IMR-90 (cell line): ENCODE data around the gene UBE3B. TPM values are rescaled to one million over a fixed set of nuclear protein-coding genes. Genes with fewer than 3 reads are reported as not detected.
"Not testable (repeated sequence)": the region's sequence is repeated elsewhere in the genome, so short reads cannot be mapped to it uniquely, and the experiment has no call there.

ENCODE experiments used
- ATAC-seq: fragments of 200-7000 bp; cut with Tn5 transposase; 2 replicates; pipeline ENCODE4 v1.9.1; 2020; ENCODE audit warnings: low read depth, mild to moderate bottlenecking, moderate library complexity
- BruUV-seq: library from RNA; stranded (reverse); fragments of 400-500 nt; replicated peaks from 2 replicates; lab custom pipeline; 2021; lab: Mats Ljungman, UMichigan
- CTCF ChIA-PET: fragments of 300-600 bp; formaldehyde crosslinking; extraction: SDS; loops from one replicate; lab custom pipeline; 2021; ENCODE audit warnings: antibody characterized with exemption; lab: Yijun Ruan, JAX
- POLR2A ChIA-PET: fragments of 300-600 bp; sonication (Branson Sonifier 250); formaldehyde crosslinking; loops from one replicate; lab custom pipeline; 2022; ENCODE audit warnings: antibody characterized with exemption; ENCODE audit not compliant: unreplicated experiment; lab: Charles Lee
- DNase-seq: peaks from one replicate; pipeline ENCODE4 v3.0.0; 2013
- H2AFZ ChIP-seq: replicated peaks from 2 replicates; pipeline ENCODE3; 2013; ENCODE audit warnings: low read length, mild to moderate bottlenecking; ENCODE audit not compliant: poor library complexity
- H2AK5ac ChIP-seq: 2 replicates; pipeline ENCODE4 v1.6.1; 2013; ENCODE audit warnings: low read depth, low read length, inconsistent platforms
- H2AK9ac ChIP-seq: replicated peaks from 2 replicates; pipeline ENCODE3; 2013; ENCODE audit warnings: mild to moderate bottlenecking, low read depth, low read length, moderate library complexity; ENCODE audit not compliant: poor library complexity
- H2BK120ac ChIP-seq: 2 replicates; pipeline ENCODE4 v1.6.1; 2013; ENCODE audit warnings: low read depth, low read length, inconsistent platforms
- H2BK15ac ChIP-seq: 3 replicates; pipeline ENCODE4 v1.6.1; 2013; ENCODE audit warnings: low read depth, low read length, inconsistent platforms
- H2BK20ac ChIP-seq: 2 replicates; pipeline ENCODE4 v1.6.1; 2013; ENCODE audit warnings: low read depth, mild to moderate bottlenecking, inconsistent platforms, low read length, moderate library complexity
- H2BK5ac ChIP-seq: 2 replicates; pipeline ENCODE4 v1.6.1; 2013; ENCODE audit warnings: mild to moderate bottlenecking, low read depth, low read length, inconsistent platforms; ENCODE audit not compliant: poor library complexity, severe bottlenecking
- H3K14ac ChIP-seq: replicated peaks from 2 replicates; pipeline ENCODE4 v1.6.1; 2013; ENCODE audit warnings: low read depth, low read length, inconsistent platforms
- H3K18ac ChIP-seq: 2 replicates; pipeline ENCODE4 v1.6.1; 2013; ENCODE audit warnings: low read depth, low read length, control low read depth
- H3K23ac ChIP-seq: 2 replicates; pipeline ENCODE4 v1.6.1; 2013; ENCODE audit warnings: low read depth, low read length, inconsistent platforms
- H3K27ac ChIP-seq: 2 replicates; pipeline ENCODE4 v1.5.1; 2013; ENCODE audit warnings: mild to moderate bottlenecking, control low read depth, low read length; ENCODE audit not compliant: insufficient read depth
- H3K27me3 ChIP-seq: 2 replicates; pipeline ENCODE4 v1.6.1; 2013; ENCODE audit warnings: low read length; ENCODE audit not compliant: control insufficient read depth, insufficient read depth
- H3K36me3 ChIP-seq: 2 replicates; pipeline ENCODE4 v1.6.1; 2013; ENCODE audit warnings: low read length, mixed read lengths; ENCODE audit not compliant: control insufficient read depth, insufficient read depth
- H3K4ac ChIP-seq: 2 replicates; pipeline ENCODE4 v1.6.1; 2013; ENCODE audit warnings: low read depth, low read length, inconsistent platforms
- H3K4me1 ChIP-seq: 2 replicates; pipeline ENCODE4 v1.6.1; 2013; ENCODE audit warnings: low read length, mixed read lengths; ENCODE audit not compliant: control insufficient read depth, insufficient read depth
- H3K4me2 ChIP-seq: 2 replicates; pipeline ENCODE4 v1.6.1; 2013; ENCODE audit warnings: low read depth, mild to moderate bottlenecking, control low read depth, low read length, moderate library complexity
- H3K4me3 ChIP-seq: 2 replicates; pipeline ENCODE4 v1.5.1; 2013; ENCODE audit warnings: low read depth, mild to moderate bottlenecking, control low read depth, low read length, moderate library complexity; ENCODE audit not compliant: insufficient read depth
- H3K56ac ChIP-seq: 2 replicates; pipeline ENCODE4 v1.6.1; 2013; ENCODE audit warnings: low read length, inconsistent platforms; ENCODE audit not compliant: insufficient read depth; ENCODE audit errors: extremely low read depth
- H3K79me1 ChIP-seq, 2 experiments: 2 replicates each; pipeline ENCODE4 v1.6.1; 2013; ENCODE audit warnings: low read length in 2 of 2, inconsistent platforms in 1 of 2, low read depth in 1 of 2
- H3K9ac ChIP-seq: 2 replicates; pipeline ENCODE4 v1.6.1; 2013; ENCODE audit warnings: low read depth, low read length, control low read depth
- H3K9me1 ChIP-seq: 2 replicates; pipeline ENCODE4 v1.6.1; 2013; ENCODE audit warnings: low read length, inconsistent platforms; ENCODE audit not compliant: insufficient read depth
- H3K9me3 ChIP-seq: 2 replicates; pipeline ENCODE4 v1.6.1; 2013; ENCODE audit warnings: low read length; ENCODE audit not compliant: control insufficient read depth, insufficient read depth
- H4K20me1 ChIP-seq: 2 replicates; pipeline ENCODE4 v1.6.1; 2013; ENCODE audit warnings: low read length, inconsistent platforms; ENCODE audit not compliant: insufficient read depth
- H4K5ac ChIP-seq: 2 replicates; pipeline ENCODE4 v1.6.1; 2013; ENCODE audit warnings: mild to moderate bottlenecking, low read depth, low read length, control low read depth
- H4K8ac ChIP-seq, 2 experiments: 2 replicates each; pipeline ENCODE4 v1.6.1; 2013; ENCODE audit warnings: low read depth in 2 of 2, low read length in 2 of 2, control low read depth in 1 of 2, inconsistent platforms in 1 of 2
- H4K91ac ChIP-seq: 2 replicates; pipeline ENCODE4 v1.6.1; 2013; ENCODE audit warnings: low read depth, low read length, inconsistent platforms; ENCODE audit not compliant: insufficient read depth
- WGBS, 2 experiments: methylation state at CpG; one replicate each; pipeline versions ENCODE4 v1.1.5 to v1.1.7; 2013; ENCODE audit warnings: missing lambda C conversion rate in 2 of 2; ENCODE audit not compliant: insufficient read length in 1 of 2; ENCODE audit errors: extremely low coverage in 2 of 2; 5-methylcytosine and 5-hydroxymethylcytosine counted together
- dilution Hi-C: fragments of 300-500 bp; cut with HindIII; formaldehyde crosslinking; loops from one replicate; pipeline ENCODE4 v1.14.3; 2018; ENCODE audit warnings: low sequenced_read_pairs; ENCODE audit not compliant: unreplicated experiment
- in situ Hi-C: fragments of 300-500 bp; cut with MboI; formaldehyde crosslinking; loops from 3 replicates; pipeline ENCODE4 v1.14.3; 2019; ENCODE audit warnings: low sequenced_read_pairs, inconsistent platforms, mixed read lengths
- intact Hi-C: fragments of 100-400 bp; cut with micrococcal nuclease; formaldehyde crosslinking; loops from 2 replicates; pipeline ENCODE4 v1.10.0; 2022
- polyA plus RNA-seq, 3 experiments: library from polyadenylated mRNA; depleted of rRNA; stranded (reverse); fragments of >200 nt; gene quantifications; 2 replicates each; pipeline ENCODE4 v1.2.3, GENCODE V29; 2012; ENCODE audit warnings: low replicate concordance in 1 of 3
- total RNA-seq: library from RNA; depleted of rRNA; stranded (reverse); fragments of >200 nt; gene quantifications from 2 replicates; pipeline ENCODE4 v1.2.3, GENCODE V29; 2012

Gene UBE3B
- total and polyA plus RNA-seq, 2 of the 4 experiments (the other 2 are of a cell fraction), result 18.8 to 24.9 TPM

GRCh38 chr12:109439951-109440350 is 37.5 kb upstream of the UBE3B start:
- H4K8ac ChIP-seq, H3K27ac ChIP-seq, H4K5ac ChIP-seq, BruUV-seq, dilution Hi-C loops, H2BK20ac ChIP-seq, H4K20me1 ChIP-seq, H3K18ac ChIP-seq, H3K4me2 ChIP-seq, H3K36me3 ChIP-seq, H3K23ac ChIP-seq, ATAC-seq, H3K9ac ChIP-seq, H3K4me3 ChIP-seq, H3K14ac ChIP-seq, H2AFZ ChIP-seq, DNase-seq, in situ Hi-C loops, H2BK15ac ChIP-seq, intact Hi-C loops, H2BK120ac ChIP-seq, H3K4ac ChIP-seq, H4K91ac ChIP-seq, H2AK9ac ChIP-seq, H2BK5ac ChIP-seq, H3K9me3 ChIP-seq, H3K56ac ChIP-seq, H3K27me3 ChIP-seq, H3K4me1 ChIP-seq, H2AK5ac ChIP-seq: not testable (repeated sequence)
- ChIA-PET CTCF (interaction anchor here (0.6 to 1.0 kb wide), 2 partner anchors 12 to 36 kb away, joined by 5 to 6 read pairs; no protein-coding TSS in a partner anchor), POLR2A (interaction anchor here (1.0 kb wide), 1 partner anchor 24 kb away, joined by 3 read pairs; no protein-coding TSS in a partner anchor)
- 94% methylated on average over 9 of the region's 13 CpGs; no CpG with 5 or more reads in 1 of the 2 experiments for WGBS, 2 experiments
- H3K79me1 ChIP-seq, result peaks cover 4 to 15% of the 10 kb centered on the region in 2 experiments; a peak in 3 of 4 replicates
- H3K9me1 ChIP-seq, result peaks cover 10% of the 10 kb centered on the region
